Retinal pigment epithelial cell (primary cell): Measurements from ENCODE around the gene SDK1.

Source experiments
- DNase-seq: peaks from one replicate; pipeline ENCODE4 v3.0.0-alpha.2; 2010; ENCODE audit warnings: low read depth
- H3K4me3 ChIP-seq: 2 replicates; pipeline ENCODE4 v1.5.1; 2011; ENCODE audit warnings: mild to moderate bottlenecking, low read length, control low read depth, moderate library complexity
- TF ChIP-seq, protein P1 (sequence below): conservative IDR thresholded peaks from 2 replicates; pipeline ENCODE4 v1.5.1; 2011; ENCODE audit warnings: low read depth, low read length, control low read depth, inconsistent platforms

Gene SDK1

DNA sequence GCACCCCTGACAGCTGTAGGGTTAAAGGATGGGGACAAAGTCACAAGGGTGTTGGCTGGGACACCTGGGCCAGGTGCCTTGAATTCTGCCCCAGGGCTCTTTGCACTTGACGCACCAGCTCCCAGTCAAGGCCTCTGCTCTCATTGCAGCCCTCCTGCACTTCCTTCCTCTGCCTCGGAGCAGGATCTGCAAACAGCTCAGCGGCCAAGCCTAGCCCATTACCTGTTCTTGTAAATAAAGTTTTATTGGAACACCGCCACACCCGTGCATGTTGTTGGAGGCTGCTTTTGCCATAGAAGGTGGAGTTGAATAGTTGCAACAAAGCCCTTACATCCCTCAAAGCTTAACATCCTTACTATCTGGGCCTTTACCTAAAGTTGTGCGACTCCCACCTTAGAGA, 897.2 kb downstream of the SDK1 start:
- no peak overlapping the region for H3K4me3 ChIP-seq
- no peak for DNase-seq
- TF ChIP-seq, protein P1, sequence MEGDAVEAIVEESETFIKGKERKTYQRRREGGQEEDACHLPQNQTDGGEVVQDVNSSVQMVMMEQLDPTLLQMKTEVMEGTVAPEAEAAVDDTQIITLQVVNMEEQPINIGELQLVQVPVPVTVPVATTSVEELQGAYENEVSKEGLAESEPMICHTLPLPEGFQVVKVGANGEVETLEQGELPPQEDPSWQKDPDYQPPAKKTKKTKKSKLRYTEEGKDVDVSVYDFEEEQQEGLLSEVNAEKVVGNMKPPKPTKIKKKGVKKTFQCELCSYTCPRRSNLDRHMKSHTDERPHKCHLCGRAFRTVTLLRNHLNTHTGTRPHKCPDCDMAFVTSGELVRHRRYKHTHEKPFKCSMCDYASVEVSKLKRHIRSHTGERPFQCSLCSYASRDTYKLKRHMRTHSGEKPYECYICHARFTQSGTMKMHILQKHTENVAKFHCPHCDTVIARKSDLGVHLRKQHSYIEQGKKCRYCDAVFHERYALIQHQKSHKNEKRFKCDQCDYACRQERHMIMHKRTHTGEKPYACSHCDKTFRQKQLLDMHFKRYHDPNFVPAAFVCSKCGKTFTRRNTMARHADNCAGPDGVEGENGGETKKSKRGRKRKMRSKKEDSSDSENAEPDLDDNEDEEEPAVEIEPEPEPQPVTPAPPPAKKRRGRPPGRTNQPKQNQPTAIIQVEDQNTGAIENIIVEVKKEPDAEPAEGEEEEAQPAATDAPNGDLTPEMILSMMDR = no peak

DNA sequence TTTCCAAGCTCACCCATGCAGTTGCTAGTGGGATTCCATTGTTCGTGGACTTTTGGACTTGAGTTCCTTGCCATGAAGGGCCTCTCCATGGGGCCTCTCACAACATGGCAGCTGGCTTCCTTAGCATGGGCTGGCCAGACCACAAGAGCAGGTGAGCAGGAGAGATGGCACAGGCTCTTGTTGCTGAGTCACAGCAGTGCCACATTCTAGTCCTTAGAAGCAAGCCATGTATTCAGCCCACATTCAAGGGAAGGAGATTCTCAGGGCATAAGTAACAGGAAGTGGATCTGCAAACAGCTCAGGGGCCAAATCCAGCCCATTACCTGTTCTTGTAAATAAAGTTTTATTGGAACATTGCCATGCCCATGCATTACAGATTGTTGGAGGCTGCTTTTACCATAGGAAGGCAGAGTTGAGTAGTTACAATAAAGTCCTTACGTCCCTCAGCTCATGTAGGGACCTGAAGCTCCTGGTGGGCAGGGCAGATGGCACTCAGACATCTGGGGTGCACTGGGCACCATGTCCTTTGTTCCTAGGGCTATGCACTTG, 899.6 kb downstream of the SDK1 start:
- no peak for DNase-seq
- H3K4me3 ChIP-seq = no peak overlapping the region
- TF ChIP-seq, protein P1 = no peak

DNA sequence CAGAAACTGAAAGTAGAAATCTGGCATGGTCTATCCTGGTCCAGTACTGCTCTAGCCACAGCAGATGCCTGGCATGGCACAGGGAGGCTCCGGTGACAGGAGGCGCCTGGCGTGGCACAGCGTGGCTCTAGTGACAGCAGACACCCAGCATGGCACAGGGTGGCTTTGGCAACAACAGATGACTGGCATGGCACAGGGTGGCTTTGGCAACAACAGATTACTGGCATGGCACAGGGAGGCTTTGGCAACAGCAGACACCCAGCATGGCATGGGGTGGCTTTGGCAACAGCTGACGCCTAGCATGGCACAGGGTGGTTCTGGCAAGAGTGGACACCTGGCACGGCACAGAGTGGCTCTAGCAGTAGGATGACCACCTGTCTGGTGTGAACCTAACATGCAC, 900.5 kb downstream of the SDK1 start:
- no peak overlapping the region for H3K4me3 ChIP-seq
- TF ChIP-seq, protein P1 = no peak
- no peak for DNase-seq

DNA sequence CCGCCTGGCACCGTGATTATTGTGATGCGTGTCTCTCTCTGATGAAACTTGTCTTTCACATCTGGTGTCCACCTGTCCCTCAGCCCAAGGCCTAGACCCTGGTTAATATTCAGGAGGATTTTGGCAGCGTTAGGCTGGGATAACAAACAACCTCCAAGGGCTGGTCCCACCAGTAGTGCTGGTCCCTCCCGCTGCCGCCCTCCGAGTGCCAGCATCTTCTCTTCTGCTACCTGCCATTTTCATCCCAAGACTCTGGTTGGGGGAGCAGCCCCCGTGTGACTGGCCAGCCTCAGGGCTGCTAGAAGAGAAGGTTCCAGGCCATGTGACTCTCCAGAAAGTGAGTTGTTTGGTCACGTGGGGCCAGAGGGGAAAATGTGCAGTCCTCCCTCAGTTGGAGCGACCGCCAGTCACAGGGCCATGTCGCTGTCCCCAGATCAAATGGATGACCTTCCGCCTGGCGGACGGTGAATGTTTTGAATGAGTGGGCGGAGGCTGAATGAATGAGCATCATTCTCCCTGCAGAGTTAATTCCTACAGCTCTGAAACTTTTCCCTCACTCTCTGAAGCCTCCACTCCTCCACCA, 901.2 kb downstream of the SDK1 start:
- H3K4me3 ChIP-seq = no peak overlapping the region
- TF ChIP-seq, protein P1 = no peak

DNA sequence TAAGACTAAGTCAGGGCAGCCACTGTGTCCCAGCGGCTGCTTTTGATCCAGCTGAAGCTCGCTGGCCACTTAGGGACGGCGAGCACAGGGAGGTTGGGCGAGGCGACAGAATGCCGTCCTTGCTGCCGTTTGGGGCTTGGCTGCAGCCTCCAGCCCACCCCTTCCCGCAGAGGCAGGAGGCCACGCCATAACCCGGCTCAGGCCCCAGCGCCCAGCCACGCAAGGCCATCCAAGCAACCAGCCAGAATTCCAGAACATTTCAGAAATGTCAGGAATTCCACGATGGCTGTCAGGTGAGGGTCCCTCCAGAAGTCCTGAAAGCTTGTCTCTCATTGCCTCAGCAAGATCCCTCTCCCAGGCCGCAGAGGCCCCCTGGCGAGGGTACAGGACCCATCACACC, 901.9 kb downstream of the SDK1 start:
- TF ChIP-seq, protein P1 = no peak
- no peak overlapping the region for H3K4me3 ChIP-seq
- DNase-seq = no peak

More for the DNA sequence above, 901.2 kb downstream of the SDK1 start:
- no peak for DNase-seq

DNA sequence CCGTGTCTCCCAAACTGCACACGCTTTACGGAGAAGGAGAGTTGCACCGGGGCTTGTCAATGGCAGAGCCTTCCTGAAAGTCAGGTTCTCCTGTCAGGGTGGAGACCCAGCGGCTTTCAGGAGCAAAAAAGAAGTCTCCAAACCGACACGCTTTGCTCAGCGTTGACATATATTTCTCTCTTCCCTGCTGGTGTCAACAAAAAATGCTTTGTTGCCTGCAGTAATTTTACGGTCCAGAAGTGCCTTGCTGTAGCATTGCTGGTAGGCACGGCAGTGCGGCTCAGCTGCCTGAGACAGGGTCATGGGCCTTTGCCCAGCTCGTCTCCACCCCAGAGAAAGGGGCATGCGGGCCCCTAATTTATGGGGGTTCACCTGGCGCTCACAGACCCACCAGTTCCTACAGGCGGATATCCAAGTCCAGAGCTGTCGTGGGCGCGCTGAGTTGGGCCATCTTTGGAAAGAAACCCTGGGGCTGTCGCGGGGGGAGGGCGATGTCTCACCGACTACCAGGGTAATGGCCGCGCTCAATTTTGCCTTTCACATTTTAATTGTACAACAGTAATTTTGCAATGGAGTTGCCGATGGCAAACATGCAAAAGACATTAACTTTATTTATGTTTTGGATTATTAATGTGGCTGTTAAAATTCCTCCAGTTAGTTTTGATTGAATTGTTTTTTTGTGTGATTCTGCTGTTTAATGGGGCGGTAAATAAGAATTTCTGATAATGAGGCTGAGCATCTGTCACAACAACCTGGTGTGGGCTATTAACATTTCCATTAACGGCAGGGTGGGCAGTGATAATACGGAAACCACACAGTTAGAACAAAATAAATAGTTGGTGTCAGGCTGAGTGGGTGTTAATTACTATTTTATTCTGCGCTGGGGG, 902.8 kb downstream of the SDK1 start:
- no peak overlapping the region for H3K4me3 ChIP-seq
- TF ChIP-seq, protein P1 = no peak
- no peak for DNase-seq
